ENCODE measurements around the gene SETD1B.
"Not testable (repeated sequence)": the region's sequence is repeated elsewhere in the genome, so short reads cannot be mapped to it uniquely, and the experiment has no call there.

The SETD1B gene

GRCh38 chr12:121827351-121828099 is 23.7 kb downstream of the SETD1B start:
- no peak for DNase-seq

GRCh38 chr12:121828306-121828705 is 24.5 kb downstream of the SETD1B start:
- no peak for DNase-seq

- no peak for DNase-seq
These were observed 25.0 kb downstream of the SETD1B start for GRCh38 chr12:121828826-121829225.

GRCh38 chr12:121829250-121829918 is 25.6 kb downstream of the SETD1B start:
- DNase-seq = no peak

GRCh38 chr12:121830134-121830533 is 26.3 kb downstream of the SETD1B start:
- no peak for DNase-seq

GRCh38 chr12:121830588-121831265 is 26.9 kb downstream of the SETD1B start:
- DNase-seq = no peak

GRCh38 chr12:121831571-121832245 is 27.9 kb downstream of the SETD1B start:
- no peak for DNase-seq

- no peak for DNase-seq
These were observed 33.9 kb downstream of the SETD1B start for GRCh38 chr12:121837680-121838079.

GRCh38 chr12:121838126-121838525 is 34.3 kb downstream of the SETD1B start:
- DNase-seq = no peak

GRCh38 chr12:121839106-121839992 is 35.5 kb downstream of the SETD1B start:
- peak; percentile 90 for DNase-seq

- DNase-seq = no peak
These were observed 36.4 kb downstream of the SETD1B start for GRCh38 chr12:121839993-121840761.

- no peak for DNase-seq
These were observed 39.6 kb downstream of the SETD1B start for GRCh38 chr12:121843236-121843982.

- DNase-seq = no peak
These were observed 41.9 kb downstream of the SETD1B start for GRCh38 chr12:121845701-121846100.

- DNase-seq = no peak
These were observed 45.4 kb downstream of the SETD1B start for GRCh38 chr12:121849211-121849610.

GRCh38 chr12:121849665-121850064 is 45.9 kb downstream of the SETD1B start:
- DNase-seq = no peak

- not testable (repeated sequence) for DNase-seq
These were observed 48.6 kb downstream of the SETD1B start for GRCh38 chr12:121852392-121852791.

GRCh38 chr12:121857322-121858246 is 53.8 kb downstream of the SETD1B start:
- no peak for DNase-seq

GRCh38 chr12:121858318-121858661 is 54.5 kb downstream of the SETD1B start:
- DNase-seq = no peak

All from NK-92 treated with Interleukin-12 subunit alpha and Interleukin-12 subunit beta, amount 100 ng/mL, for 24 hours (cell line).